HEK293 (cell line): ENCODE data around the gene ST3GAL2.
A peak's percentile ranks its signal among the peaks of the same experiment; 100 is the strongest.
"Not testable (repeated sequence)": the region's sequence is repeated elsewhere in the genome, so short reads cannot be mapped to it uniquely, and the experiment has no call there.

Source experiments
- CTCF ChIA-PET: fragments of 350-600 bp; formaldehyde crosslinking; extraction: SDS; loops from one replicate; lab custom pipeline; 2021; ENCODE audit warnings: antibody characterized with exemption; lab: Yijun Ruan, JAX
- POLR2A ChIA-PET: fragments of 300-600 bp; formaldehyde crosslinking; extraction: SDS; loops from one replicate; lab custom pipeline; 2020; ENCODE audit warnings: antibody characterized with exemption, inconsistent platforms; lab: Yijun Ruan, JAX
- H3K27ac ChIP-seq: fragments of 200-500 bp; sonication (Bioruptor generic); 2 replicates; pipeline ENCODE4 v1.5.1; 2014; ENCODE audit warnings: low read depth, low read length, control low read depth, inconsistent platforms; ENCODE audit errors: extremely low read depth
- H3K36me3 ChIP-seq, 2 experiments: fragments of 200-500 bp in 1 of 2; sonication (Bioruptor generic) in 1 of 2; 1 replicate in 1 of 2; 2 replicates in 1 of 2; pipeline ENCODE4 v1.5.1; 2014 to 2017; ENCODE audit warnings: inconsistent platforms in 2 of 2, low read length in 2 of 2; ENCODE audit not compliant: control insufficient read depth in 2 of 2, insufficient read depth in 1 of 2
- H3K4me1 ChIP-seq: fragments of 200-500 bp; sonication (Bioruptor generic); 2 replicates; pipeline ENCODE4 v1.5.1; 2014; ENCODE audit warnings: mild to moderate bottlenecking, low read length, inconsistent platforms; ENCODE audit not compliant: control insufficient read depth, insufficient read depth
- H3K4me3 ChIP-seq: 2 replicates; pipeline ENCODE4 v1.5.1; 2011; ENCODE audit warnings: low read depth, mild to moderate bottlenecking, control low read depth, low read length, moderate library complexity
- H3K9me3 ChIP-seq: fragments of 200-500 bp; sonication (Bioruptor generic); 2 replicates; pipeline ENCODE4 v1.5.1; 2014; ENCODE audit warnings: low read depth, low read length, inconsistent platforms; ENCODE audit not compliant: control insufficient read depth, insufficient read depth
- IKZF3 ChIP-seq: fragments of 450-650 bp; IDR thresholded peaks from 2 replicates; pipeline ENCODE4 v1.5.0; 2018; ENCODE audit warnings: missing biosample characterization, mild to moderate bottlenecking, missing genetic modification characterization, moderate library complexity
- PRDM1 ChIP-seq: fragments of 450-650 bp; formaldehyde crosslinking; IDR thresholded peaks from 2 replicates; pipeline ENCODE4; 2016; ENCODE audit warnings: missing biosample characterization, missing genetic modification characterization
- WT1 ChIP-seq: fragments of 450-650 bp; formaldehyde crosslinking; IDR thresholded peaks from 2 replicates; pipeline ENCODE4 v1.5.1; 2016; ENCODE audit warnings: missing biosample characterization, missing genetic modification characterization
- ZFHX2 ChIP-seq: fragments of 450-650 bp; formaldehyde crosslinking; conservative IDR thresholded peaks from 2 replicates; pipeline ENCODE4 v1.5.1; 2016; ENCODE audit warnings: missing biosample characterization, missing genetic modification characterization
- ZNF214 ChIP-seq: fragments of 450-650 bp; formaldehyde crosslinking; IDR thresholded peaks from 2 replicates; pipeline ENCODE4 v1.5.1; 2017; ENCODE audit warnings: missing biosample characterization, mild to moderate bottlenecking, missing genetic modification characterization, borderline replicate concordance
- TF ChIP-seq, protein P1 (sequence below): fragments of 450-650 bp; formaldehyde crosslinking; IDR thresholded peaks from 2 replicates; pipeline ENCODE4 v1.5.1; 2016; ENCODE audit warnings: missing biosample characterization, missing genetic modification characterization
- TF ChIP-seq, protein P2 (sequence below): fragments of 450-650 bp; formaldehyde crosslinking; IDR thresholded peaks from 2 replicates; pipeline ENCODE4 v1.5.1; 2016; ENCODE audit warnings: missing biosample characterization, missing genetic modification characterization
- TF ChIP-seq, protein P3 (sequence below): fragments of 450-650 bp; formaldehyde crosslinking; IDR thresholded peaks from 2 replicates; pipeline ENCODE4 v1.5.1; 2016; ENCODE audit warnings: missing biosample characterization, missing genetic modification characterization
- TF ChIP-seq, protein P4 (sequence below): fragments of 450-650 bp; formaldehyde crosslinking; IDR thresholded peaks from 2 replicates; pipeline ENCODE4 v1.5.1; 2016; ENCODE audit warnings: missing biosample characterization, missing genetic modification characterization

ST3GAL2 gene

DNA sequence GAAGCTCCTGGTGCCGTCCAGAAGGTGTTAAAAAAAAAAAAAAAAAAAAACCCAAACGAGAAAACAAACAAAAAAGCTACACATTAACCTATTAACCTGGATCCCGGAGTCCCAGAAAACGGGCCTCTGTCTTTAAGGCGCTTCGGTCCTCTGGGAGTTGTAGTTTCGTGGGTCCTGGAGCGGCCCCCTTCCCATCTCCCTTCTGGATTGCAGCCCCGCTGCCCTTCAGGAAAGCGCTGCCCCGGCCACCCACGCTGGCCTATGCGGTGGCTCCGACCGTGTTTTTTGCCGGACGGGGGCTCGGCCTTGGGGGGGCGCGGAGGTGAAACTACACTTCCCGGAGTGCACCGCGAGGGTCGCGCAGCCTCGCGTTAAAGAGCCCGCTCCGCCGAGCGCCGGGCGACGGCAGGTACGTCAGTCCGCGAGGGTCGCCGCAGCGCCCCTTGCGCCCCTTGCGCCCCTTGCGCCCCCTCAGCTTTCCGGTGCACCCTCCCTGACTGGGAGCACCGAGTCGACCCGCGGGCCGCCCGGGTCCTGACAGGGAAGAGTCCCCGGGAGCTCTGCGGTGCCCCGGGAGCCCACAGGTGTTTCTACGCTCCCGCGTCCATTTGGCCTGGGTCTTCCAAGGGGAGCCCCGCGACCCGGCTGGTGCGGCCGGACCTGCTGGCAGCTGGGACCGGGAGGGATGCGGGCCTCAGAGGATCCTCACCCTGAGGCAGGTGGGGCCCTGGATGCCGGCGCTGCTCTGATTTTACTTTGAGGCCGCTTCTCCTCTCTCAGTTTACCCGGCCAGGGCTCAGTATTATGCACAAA is 15.5 kb upstream of the ST3GAL2 start, which contains the start of gene FCSK (continued):
- TF ChIP-seq ZFHX2 (tag by site-specific recombination): peak; percentile 53
- TF ChIP-seq, all 188 proteins: peak for 30

DNA sequence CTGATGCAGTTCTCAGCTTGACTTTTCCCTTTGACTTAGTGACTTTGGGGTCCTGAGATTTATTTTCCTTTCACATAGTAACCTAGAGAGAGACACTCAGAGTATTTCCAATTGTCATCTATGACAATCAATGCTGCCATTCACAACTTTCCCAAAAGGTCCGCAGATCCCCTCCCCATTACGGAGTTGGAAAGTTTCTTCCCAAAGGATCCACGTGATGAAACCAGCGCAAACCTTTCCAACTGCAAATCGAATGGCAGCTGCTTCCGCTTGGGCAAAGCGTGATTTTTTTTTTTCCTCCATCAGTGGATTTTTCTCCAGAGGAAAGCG is 15.0 kb upstream of the ST3GAL2 start:
- H3K27ac ChIP-seq: peak overlapping the region; percentile 98

DNA sequence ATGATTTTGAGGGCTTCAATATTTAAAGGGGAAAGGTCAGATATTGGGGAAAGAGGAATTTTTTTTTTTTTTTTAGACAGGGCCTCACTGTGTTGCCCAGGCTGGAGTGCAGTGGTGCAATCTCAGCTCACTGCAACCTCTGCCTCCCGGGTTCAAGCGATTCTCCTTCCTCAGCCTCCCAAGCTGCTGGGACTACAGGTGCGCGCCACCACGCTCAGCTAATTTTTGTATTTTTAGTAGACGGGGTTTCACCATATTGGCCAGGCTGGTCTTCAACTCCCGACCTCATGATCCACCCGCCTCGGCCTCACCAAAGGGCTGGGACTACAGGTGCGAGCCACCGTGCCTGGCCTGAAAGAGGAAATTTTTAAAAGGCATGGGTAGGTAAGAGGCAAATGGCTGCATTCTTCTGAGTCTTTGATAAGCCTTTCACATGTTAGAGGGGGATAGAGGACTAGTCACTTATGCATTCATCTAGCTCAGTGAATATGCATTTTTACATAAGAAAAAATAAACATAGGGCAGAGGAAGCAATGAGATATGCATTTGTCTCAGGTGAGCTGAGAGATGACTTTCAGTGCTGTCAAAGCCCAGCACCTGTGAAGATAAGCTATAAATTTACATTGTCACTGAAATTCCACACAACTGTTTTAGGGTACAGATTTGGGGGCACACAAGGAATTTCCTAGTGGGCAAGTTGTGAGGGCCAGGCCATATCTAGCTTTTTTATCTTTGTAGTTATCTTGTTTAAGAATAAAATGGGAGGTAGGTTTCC is 14.4 kb upstream of the ST3GAL2 start:
- Histone ChIP-seq H3K4me3 (peak overlapping the region; percentile 89), H3K27ac (no peak overlapping the region), H3K36me3 (no peaks in the 10 kb centered on the region), H3K4me1 (no peaks in the 10 kb centered on the region), H3K9me3 (no peaks in the 10 kb centered on the region)
- no peak for TF ChIP-seq WT1 (tag by site-specific recombination)
- TF ChIP-seq, protein P1, sequence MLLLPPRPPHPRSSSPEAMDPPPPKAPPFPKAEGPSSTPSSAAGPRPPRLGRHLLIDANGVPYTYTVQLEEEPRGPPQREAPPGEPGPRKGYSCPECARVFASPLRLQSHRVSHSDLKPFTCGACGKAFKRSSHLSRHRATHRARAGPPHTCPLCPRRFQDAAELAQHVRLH (tag by site-specific recombination): 0 out of 2 replicates have a peak, but pooled peaks have one; percentile 13
- TF ChIP-seq, protein P2, sequence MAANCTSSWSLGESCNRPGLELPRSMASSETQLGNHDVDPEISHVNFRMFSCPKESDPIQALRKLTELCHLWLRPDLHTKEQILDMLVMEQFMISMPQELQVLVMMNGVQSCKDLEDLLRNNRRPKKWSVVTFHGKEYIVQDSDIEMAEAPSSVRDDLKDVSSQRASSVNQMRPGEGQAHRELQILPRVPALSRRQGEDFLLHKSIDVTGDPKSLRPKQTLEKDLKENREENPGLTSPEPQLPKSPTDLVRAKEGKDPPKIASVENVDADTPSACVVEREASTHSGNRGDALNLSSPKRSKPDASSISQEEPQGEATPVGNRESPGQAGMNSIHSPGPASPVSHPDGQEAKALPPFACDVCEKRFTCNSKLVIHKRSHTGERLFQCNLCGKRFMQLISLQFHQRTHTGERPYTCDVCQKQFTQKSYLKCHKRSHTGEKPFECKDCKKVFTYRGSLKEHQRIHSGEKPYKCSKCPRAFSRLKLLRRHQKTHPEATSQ (tag by site-specific recombination): no peak
- TF ChIP-seq, protein P3, sequence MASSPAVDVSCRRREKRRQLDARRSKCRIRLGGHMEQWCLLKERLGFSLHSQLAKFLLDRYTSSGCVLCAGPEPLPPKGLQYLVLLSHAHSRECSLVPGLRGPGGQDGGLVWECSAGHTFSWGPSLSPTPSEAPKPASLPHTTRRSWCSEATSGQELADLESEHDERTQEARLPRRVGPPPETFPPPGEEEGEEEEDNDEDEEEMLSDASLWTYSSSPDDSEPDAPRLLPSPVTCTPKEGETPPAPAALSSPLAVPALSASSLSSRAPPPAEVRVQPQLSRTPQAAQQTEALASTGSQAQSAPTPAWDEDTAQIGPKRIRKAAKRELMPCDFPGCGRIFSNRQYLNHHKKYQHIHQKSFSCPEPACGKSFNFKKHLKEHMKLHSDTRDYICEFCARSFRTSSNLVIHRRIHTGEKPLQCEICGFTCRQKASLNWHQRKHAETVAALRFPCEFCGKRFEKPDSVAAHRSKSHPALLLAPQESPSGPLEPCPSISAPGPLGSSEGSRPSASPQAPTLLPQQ (tag by site-specific recombination): 0 out of 2 replicates have a peak, but pooled peaks have one; percentile 17
- ChIA-PET CTCF (interaction anchor here (0.6 to 2.0 kb wide), 5 partner anchors 14 to 59 kb away, joined by 4 to 9 read pairs (median 4); partner anchors contain the start of gene ST3GAL2), POLR2A (interaction anchor here (0.5 to 3.8 kb wide), 7 partner anchors 13 to 155 kb away, joined by 3 to 31 read pairs (median 5); partner anchors contain the start of genes COG4 and ST3GAL2)

More for the DNA sequence above, 15.0 kb upstream of the ST3GAL2 start:
- CTCF ChIA-PET: interaction anchor here (0.6 to 2.0 kb wide), 5 partner anchors 14 to 59 kb away, joined by 4 to 9 read pairs (median 4); partner anchors contain the start of gene ST3GAL2
- H3K9me3 ChIP-seq: no peaks in the 10 kb centered on the region
- TF ChIP-seq, protein P4, sequence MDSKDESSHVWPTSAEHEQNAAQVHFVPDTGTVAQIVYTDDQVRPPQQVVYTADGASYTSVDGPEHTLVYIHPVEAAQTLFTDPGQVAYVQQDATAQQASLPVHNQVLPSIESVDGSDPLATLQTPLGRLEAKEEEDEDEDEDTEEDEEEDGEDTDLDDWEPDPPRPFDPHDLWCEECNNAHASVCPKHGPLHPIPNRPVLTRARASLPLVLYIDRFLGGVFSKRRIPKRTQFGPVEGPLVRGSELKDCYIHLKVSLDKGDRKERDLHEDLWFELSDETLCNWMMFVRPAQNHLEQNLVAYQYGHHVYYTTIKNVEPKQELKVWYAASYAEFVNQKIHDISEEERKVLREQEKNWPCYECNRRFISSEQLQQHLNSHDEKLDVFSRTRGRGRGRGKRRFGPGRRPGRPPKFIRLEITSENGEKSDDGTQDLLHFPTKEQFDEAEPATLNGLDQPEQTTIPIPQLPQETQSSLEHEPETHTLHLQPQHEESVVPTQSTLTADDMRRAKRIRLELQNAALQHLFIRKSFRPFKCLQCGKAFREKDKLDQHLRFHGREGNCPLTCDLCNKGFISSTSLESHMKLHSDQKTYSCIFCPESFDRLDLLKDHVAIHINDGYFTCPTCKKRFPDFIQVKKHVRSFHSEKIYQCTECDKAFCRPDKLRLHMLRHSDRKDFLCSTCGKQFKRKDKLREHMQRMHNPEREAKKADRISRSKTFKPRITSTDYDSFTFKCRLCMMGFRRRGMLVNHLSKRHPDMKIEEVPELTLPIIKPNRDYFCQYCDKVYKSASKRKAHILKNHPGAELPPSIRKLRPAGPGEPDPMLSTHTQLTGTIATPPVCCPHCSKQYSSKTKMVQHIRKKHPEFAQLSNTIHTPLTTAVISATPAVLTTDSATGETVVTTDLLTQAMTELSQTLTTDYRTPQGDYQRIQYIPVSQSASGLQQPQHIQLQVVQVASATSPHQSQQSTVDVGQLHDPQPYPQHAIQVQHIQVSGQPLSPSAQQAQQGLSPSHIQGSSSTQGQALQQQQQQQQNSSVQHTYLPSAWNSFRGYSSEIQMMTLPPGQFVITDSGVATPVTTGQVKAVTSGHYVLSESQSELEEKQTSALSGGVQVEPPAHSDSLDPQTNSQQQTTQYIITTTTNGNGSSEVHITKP (tag by site-specific recombination): peak; percentile 90
- peak; percentile 77 for TF ChIP-seq PRDM1 (tag by site-specific recombination)
- peak; percentile 85; the same call in 1 of the 2 replicates for TF ChIP-seq IKZF3
- no peak for TF ChIP-seq ZNF214 (tag by site-specific recombination)
- H3K4me1 ChIP-seq: no peaks in the 10 kb centered on the region
- H3K4me3 ChIP-seq: peak overlapping the region; percentile 89
- no peaks in the 10 kb centered on the region for H3K36me3 ChIP-seq
- POLR2A ChIA-PET: interaction anchor here (0.5 to 3.8 kb wide), 8 partner anchors 14 to 165 kb away, joined by 3 to 31 read pairs (median 4); partner anchors contain the start of genes COG4 and ST3GAL2

DNA sequence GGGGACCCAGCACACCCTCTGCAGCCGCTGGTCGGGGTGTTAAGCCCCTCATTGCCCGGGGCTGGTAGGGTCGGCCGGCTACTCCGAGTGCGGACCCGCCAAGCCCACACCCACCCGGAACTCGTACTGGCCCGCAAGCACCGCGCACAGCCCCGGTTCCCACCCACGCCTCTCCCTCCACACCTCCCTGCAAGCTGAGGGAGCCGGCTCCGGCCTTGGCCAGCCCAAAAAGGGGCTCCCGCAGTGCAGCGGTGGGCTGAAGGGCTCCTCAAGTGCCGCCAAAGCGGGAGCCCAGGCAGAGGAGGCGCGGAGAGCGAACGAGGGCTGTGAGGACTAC is 12.1 kb upstream of the ST3GAL2 start:
- H3K4me3 ChIP-seq, CTCF ChIA-PET: not testable (repeated sequence)

DNA sequence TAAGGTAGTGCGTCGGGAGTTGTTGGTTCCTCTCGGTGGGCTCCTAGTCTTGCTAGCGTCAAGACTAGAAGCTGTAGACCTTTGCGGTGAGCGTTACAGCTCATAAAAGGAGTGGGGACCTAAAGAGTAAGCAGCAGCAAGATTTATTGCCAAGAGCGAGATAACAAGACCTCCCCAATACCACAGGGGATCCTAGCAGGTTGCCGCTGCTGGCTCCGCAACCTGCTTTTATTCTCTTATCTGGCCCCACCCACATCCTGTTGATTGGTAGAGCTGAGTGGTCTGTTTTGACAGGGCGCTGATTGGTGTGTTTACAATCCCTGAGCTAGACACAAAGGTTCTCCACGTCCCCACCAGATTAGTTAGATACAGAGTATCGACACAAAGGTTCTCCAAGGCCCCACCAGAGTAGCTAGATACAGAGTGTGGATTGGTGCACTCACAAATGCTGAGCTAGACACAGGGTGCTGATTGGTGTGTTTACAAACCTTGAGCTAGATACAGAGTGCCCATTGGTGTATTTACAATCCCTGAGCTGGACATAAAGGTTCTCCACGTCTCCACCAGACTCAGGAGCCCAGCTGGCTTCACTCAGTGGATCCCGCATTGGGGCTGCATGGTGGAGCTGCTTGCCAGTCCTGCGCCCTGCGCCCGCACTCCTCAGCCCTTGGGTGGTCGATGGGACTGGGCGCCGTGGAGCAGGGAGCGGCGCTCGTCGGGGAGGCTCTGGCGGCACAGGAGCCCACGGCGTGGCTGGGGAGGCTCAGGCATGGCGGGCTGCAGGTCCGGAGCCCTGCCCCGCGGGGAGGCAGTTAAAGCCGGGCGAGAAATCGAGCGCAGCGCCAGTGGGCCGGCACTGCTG is 11.5 kb upstream of the ST3GAL2 start:
- H3K4me1 ChIP-seq, H3K27ac ChIP-seq, H3K36me3 ChIP-seq, H3K9me3 ChIP-seq, H3K4me3 ChIP-seq, POLR2A ChIA-PET: not testable (repeated sequence)
- CTCF ChIA-PET: interaction anchor here (0.6 kb wide), 2 partner anchors 310 to 1056 kb away, joined by 3 to 4 read pairs; no protein-coding TSS in a partner anchor

More for the DNA sequence above, 12.1 kb upstream of the ST3GAL2 start:
- H3K9me3 ChIP-seq, H3K36me3 ChIP-seq, H3K27ac ChIP-seq, H3K4me1 ChIP-seq: not testable (repeated sequence)
- POLR2A ChIA-PET: interaction anchor here (1.0 kb wide), 1 partner anchor 13 kb away, joined by 5 read pairs; the partner anchor contains the start of gene ST3GAL2
